Iris pigment epithelial cell (primary cell): ENCODE results near the gene VPS8.

Source experiments
- DNase-seq: peaks from one replicate; pipeline ENCODE4 v3.0.0-alpha.2; 2011; ENCODE audit warnings: low read depth

VPS8 gene

GRCh38 chr3:185094697-185095096 is 282.7 kb downstream of the VPS8 start:
- DNase-seq = peak; percentile 10
